Eye (tissue), 1 donor: ENCODE results near the gene RHBDD3.
A peak's percentile ranks its signal among the peaks of the same experiment; 100 is the strongest.
"Not testable (repeated sequence)": the region's sequence is repeated elsewhere in the genome, so short reads cannot be mapped to it uniquely, and the experiment has no call there.

ENCODE experiments used
- DNase-seq: peaks from one replicate; pipeline ENCODE4 v3.0.0-alpha.2; 2015

Gene RHBDD3

DNA sequence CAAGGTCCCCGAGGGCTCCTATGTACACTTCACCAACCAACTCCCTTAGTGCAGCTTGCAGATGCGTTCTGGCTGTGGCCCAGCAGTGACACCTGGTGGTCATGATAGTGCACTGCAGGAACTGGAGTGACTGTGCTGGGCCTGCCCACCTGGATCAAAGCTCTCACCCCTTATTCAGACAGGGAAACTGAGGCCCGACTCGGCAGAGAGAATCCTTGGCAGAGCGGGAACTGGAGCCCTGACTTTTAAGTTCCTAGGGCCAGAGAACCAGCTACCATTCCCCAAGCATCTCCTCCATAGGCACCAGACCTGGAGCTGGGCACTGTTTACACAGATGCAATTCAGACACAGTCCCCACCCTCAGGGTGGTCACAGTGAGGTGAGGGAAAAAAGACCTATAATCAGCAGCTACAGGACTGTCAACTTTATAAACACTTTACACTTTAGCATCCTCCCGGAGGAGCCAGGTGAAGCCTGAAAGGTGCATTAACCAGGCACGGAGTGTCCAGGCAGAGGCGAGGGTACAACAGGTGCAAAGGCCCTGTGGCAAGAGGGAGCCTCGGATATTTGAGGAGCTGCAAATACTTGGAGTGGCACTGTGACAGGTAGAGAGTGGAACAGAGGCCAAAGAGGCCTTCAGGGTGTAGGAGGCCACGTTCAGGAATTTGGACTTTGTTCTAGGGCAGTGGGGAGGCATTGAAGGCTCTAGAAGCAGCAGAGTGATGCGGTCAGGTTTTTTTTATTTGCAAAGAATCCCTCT lies 22.0 kb downstream of the RHBDD3 start:
- peak; percentile 89 for DNase-seq

DNA sequence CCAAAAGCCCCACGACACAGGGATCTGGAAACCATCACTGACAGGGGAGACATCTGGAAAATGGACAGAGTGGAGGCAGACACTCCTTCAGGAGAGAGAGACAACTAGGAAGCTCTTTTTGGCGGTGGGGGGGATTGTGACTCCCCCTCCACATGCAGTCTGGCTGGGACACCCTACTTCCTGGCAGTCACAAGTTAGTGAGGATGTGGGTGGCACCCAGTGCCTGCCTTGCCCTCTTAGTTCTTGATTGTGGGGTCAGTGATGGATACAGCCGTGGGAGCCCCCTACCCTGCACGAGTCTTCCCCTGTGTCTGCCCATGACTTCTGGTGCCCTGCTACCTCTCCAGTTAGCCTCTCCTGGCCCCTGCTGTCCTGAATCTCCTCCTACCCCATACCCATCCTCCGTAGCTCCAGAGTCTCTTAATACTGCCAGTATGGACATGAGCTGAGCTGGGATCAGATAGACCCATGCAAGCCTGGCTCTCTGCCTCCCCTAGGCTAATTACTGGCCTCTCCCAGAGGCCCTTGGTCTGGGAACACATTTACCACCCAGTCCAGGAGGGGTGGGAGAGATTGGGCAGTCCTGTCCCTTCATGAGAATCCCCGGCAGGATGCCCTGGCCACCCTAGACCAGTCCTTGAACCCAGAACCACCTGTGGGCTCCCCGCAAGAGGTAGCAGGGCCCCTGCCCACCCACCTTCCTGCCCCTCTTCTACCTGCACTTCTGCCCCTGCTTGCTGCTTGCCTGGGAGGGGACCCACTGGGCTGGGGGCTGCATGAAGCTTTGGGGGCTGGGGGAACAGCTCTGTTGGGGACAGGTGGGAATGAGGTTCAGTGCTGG lies 22.8 kb downstream of the RHBDD3 start:
- DNase-seq, result no peak

- no peak for DNase-seq
Measured at GRCh38 chr22:29243874-29244446, 23.8 kb downstream of the RHBDD3 start.

DNA sequence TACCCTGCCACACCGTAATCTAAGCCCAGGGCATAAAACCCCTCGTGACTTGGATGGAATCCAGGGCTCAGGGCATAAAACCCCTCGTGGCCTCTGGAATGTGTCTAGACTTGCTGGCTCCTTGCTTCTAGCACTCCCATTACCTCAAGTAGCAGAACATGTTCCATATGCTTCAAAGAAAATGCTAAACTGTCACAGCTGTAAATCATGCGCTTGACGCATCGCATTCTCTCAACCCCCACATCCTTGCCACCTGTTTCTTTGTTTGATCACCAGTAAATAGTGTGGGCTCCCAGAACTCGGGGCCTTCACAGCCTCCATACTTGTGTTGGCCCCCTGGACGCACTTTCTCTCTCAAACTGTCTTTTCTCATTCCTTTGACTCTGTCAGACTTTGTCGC lies 27.3 kb downstream of the RHBDD3 start:
- not testable (repeated sequence) for DNase-seq

- DNase-seq, result no peak
Measured at GRCh38 chr22:29233277-29233877, 34.4 kb downstream of the RHBDD3 start.

DNA sequence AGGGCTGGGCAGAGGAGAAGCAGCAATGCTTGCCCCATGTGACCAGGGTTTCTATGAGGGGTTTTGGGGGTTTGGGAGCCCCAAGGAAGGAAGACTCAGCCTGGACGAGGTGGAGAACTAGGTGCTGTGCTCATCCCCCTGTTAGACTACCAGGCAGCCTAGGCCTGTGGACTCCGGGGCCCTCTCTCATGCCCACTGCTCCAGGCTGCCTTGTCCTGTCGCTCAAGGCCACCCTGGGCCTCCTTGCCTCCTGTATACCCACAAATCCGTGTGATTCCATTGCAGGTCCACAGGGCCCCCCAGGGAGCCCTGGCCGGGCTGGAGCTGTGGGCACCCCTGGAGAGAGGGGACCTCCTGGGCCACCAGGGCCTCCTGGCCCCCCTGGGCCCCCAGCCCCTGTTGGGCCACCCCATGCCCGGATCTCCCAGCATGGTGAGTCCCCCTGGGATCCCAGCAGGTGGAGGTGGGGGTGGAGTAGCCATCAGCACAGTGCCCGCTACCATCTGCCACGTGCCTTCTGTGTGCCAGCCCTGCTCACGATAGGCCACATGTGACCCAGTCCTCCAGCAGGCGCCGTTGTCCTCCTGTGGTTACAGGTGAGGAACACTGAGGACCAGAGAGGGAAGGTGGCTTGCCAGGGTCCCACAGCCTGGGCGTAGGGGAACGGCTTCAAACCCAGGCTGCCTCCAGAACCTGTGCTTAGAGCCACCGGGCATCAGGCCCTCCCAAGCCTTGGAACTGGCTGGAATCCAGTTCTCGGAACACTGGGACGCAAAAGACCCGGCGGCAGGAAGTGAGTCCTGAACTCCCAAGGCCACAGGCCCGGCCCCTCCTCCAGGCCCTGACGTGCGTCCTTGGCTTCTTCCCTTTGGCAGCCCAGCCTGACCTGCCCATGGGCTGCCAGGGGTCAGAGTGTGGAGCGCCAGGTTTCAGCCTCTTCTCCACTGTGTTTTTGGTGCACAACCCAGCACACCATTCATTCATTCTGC lies 35.5 kb downstream of the RHBDD3 start:
- no peak for DNase-seq

GRCh38 chr22:29230972-29231875 lies 36.6 kb downstream of the RHBDD3 start:
- DNase-seq, result no peak

GRCh38 chr22:29226351-29226981 lies 41.3 kb downstream of the RHBDD3 start:
- no peak for DNase-seq

- peak; percentile 62 for DNase-seq
Measured at GRCh38 chr22:29225422-29226090, 42.2 kb downstream of the RHBDD3 start.

GRCh38 chr22:29224859-29225410 lies 42.8 kb downstream of the RHBDD3 start:
- DNase-seq, result no peak

DNA sequence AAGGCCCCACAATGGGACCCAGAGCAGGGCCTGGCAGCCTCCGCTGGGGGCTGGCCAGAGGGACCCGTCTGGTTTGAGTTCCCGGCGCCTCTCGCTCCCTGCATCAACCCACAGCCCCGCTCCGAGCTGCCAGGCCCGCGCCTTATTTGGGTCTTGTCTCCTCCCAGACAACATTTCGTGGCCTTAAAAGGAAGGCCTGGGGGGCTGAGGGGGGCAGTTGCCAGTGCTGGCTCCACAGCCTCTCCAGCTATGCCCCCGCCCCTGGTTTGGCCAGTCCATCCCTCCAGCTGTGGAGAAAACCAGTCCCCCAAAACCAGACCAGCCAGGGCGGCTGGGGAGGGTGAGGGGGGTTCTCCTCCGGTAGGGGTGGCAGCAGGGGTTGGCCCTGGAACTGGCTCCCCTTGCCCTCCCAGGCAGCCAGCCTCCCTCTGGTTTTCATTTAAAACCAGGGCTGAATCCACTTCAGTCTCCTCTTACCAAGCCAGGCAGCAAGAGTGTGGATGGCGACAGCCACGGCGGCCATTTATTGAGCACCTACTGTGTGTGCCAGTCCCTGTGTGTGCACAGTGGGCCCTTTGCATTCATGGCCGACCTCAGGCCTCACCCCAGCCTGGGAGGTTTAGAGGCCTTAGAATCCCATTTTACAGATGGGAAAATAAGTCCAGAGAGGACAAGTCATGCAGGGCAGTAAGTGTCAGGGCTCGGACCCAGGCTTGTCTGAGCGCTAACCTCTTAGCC lies 43.5 kb downstream of the RHBDD3 start:
- peak; percentile 25 for DNase-seq

- DNase-seq, result no peak
Measured at GRCh38 chr22:29219881-29220670, 47.7 kb downstream of the RHBDD3 start.

GRCh38 chr22:29219409-29219782 lies 48.4 kb downstream of the RHBDD3 start:
- not testable (repeated sequence) for DNase-seq

DNA sequence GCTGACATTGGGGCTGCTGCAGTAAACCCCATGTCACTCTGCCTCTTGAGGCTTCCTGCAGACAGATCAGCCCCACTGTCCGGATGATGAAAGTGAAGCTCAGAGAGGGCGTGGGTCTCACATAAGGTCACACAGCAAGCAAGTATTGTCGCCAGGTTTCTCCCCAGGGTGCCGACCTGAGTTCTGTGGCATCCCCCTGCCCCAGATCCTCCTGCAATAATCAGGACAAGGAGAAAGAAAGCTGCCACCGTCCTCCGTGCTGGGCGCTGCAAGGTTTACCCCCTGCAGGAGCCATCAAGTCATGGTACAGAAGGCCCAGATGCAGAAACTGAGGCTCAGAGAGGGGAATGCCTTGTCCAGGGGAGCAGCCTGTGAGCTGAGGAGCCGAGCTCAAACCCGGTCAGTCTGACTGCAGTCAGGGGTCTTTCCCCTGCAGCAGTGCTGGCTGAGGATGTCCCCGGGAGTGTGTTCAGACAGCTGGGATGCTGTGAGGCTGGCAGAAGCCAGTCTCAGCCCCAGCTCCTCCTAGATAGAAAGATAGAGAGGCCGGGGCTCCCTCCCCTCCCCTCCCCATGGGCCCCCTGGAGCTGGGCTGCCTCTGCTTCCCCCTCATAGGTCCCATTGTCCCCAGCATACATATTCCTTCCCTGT lies 48.9 kb downstream of the RHBDD3 start:
- no peak for DNase-seq

GRCh38 chr22:29217827-29218757 lies 49.7 kb downstream of the RHBDD3 start:
- no peak for DNase-seq
